GM21619 (cell line): Measurements from ENCODE around the gene SH3RF3.

Source experiments
- ATAC-seq: cut with Tn5 transposase; IDR thresholded peaks from one replicate; pipeline ENCODE4 v1.9.1; 2021; ENCODE audit not compliant: unreplicated experiment

The SH3RF3 gene

GRCh38 chr2:109383505-109384307, 254.7 kb downstream of the SH3RF3 start:
- no peak for ATAC-seq

- ATAC-seq, result no peak
Measured at GRCh38 chr2:109384308-109385271, 255.6 kb downstream of the SH3RF3 start.

GRCh38 chr2:109385506-109385905, 256.5 kb downstream of the SH3RF3 start:
- ATAC-seq, result no peak

- ATAC-seq, result no peak
Measured at GRCh38 chr2:109386004-109386695, 257.1 kb downstream of the SH3RF3 start.

GRCh38 chr2:109387221-109387735, 258.3 kb downstream of the SH3RF3 start:
- no peak for ATAC-seq

GRCh38 chr2:109387778-109388469, 258.9 kb downstream of the SH3RF3 start:
- ATAC-seq, result no peak

- no peak for ATAC-seq
Measured at GRCh38 chr2:109391243-109391642, 262.2 kb downstream of the SH3RF3 start.

GRCh38 chr2:109392140-109392539, 263.1 kb downstream of the SH3RF3 start:
- no peak for ATAC-seq

GRCh38 chr2:109392816-109393661, 264.0 kb downstream of the SH3RF3 start:
- ATAC-seq, result no peak

- no peak for ATAC-seq
Measured at GRCh38 chr2:109393662-109393972, 264.6 kb downstream of the SH3RF3 start.

GRCh38 chr2:109395494-109396201, 266.6 kb downstream of the SH3RF3 start:
- no peak for ATAC-seq

GRCh38 chr2:109396202-109397180, 267.5 kb downstream of the SH3RF3 start:
- ATAC-seq, result peak; percentile 59

GRCh38 chr2:109397893-109398292, 268.9 kb downstream of the SH3RF3 start:
- no peak for ATAC-seq

GRCh38 chr2:109398366-109399015, 269.5 kb downstream of the SH3RF3 start:
- no peak for ATAC-seq

- no peak for ATAC-seq
Measured at GRCh38 chr2:109399066-109399465, 270.1 kb downstream of the SH3RF3 start.

- ATAC-seq, result no peak
Measured at GRCh38 chr2:109400102-109400501, 271.1 kb downstream of the SH3RF3 start.

- no peak for ATAC-seq
Measured at GRCh38 chr2:109401370-109401769, 272.4 kb downstream of the SH3RF3 start.
